AG04450 (cell line): ENCODE data around the gene SRPK3. TPM values are rescaled to one million over a fixed set of nuclear protein-coding genes. Genes with fewer than 3 reads are reported as not detected.

ENCODE experiments used
- CTCF ChIA-PET: fragments of 300-600, 350-600 bp; formaldehyde crosslinking; extraction: SDS; loops from one replicate; lab custom pipeline; 2022; ENCODE audit warnings: antibody characterized with exemption, inconsistent platforms; lab: Charles Lee
- POLR2A ChIA-PET: fragments of 350-600 bp; formaldehyde crosslinking; extraction: SDS; loops from one replicate; lab custom pipeline; 2021; ENCODE audit warnings: antibody characterized with exemption, inconsistent platforms; lab: Yijun Ruan, JAX
- DNase-seq: peaks from one replicate; pipeline ENCODE4 v3.0.0-alpha.2; 2011; ENCODE audit warnings: low read depth, low spot score
- H3K27ac ChIP-seq: one replicate; pipeline ENCODE4 v1.5.1; 2012; ENCODE audit warnings: low read depth, low read length, control low read depth
- H3K27me3 ChIP-seq: one replicate; pipeline ENCODE4 v1.6.0; 2012; ENCODE audit warnings: low read length; ENCODE audit not compliant: control insufficient read depth, insufficient read depth
- H3K4me3 ChIP-seq: 2 replicates; pipeline ENCODE4 v1.5.1; 2011; ENCODE audit warnings: mild to moderate bottlenecking, low read depth, low read length, control low read depth
- H3K9me3 ChIP-seq: 2 replicates; pipeline ENCODE4 v1.5.1; 2012; ENCODE audit warnings: low read length; ENCODE audit not compliant: control insufficient read depth, insufficient read depth
- CTCF ChIP-seq: IDR thresholded peaks from 2 replicates; pipeline ENCODE4 v1.5.1; 2011; ENCODE audit warnings: low read depth, low read length, control low read depth, inconsistent platforms
- polyA plus RNA-seq: library from polyadenylated mRNA; depleted of rRNA; stranded (reverse); fragments of >200 nt; gene quantifications from 2 replicates; pipeline ENCODE4 v1.2.3, GENCODE V29; 2011

SRPK3 gene
- polyA plus RNA-seq, 1 experiment = 0.27 TPM

DNA sequence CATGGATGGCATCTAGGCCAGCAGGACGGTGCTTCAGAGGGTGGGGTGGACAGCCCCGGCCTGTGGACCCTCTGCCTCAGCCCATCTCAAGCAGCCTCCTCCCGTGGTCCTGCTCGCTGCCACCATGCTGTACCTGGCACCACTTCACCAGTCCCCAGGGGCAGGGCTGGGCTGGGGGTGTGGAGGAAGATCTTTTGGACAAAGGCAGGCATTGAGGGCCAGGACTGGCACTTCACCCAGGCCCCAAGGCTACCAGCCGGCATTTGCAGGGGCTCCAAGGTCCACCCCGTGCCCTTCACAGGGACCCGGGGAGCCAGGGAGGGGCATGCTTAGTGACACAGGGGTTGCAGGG, 16.1 kb upstream of the SRPK3 start:
- H3K27me3 ChIP-seq = no peaks in the 10 kb centered on the region
- TF ChIP-seq CTCF = no peak
- H3K27ac ChIP-seq = no peak overlapping the region
- no peak for DNase-seq
- peak overlapping the region; percentile 59 for H3K4me3 ChIP-seq
- ChIA-PET POLR2A (no interaction called here), CTCF (interaction anchor here (0.6 to 2.5 kb wide), 5 partner anchors 9 to 186 kb away, joined by 3 to 33 read pairs (median 6); no protein-coding TSS in a partner anchor)
- H3K9me3 ChIP-seq = no peaks in the 10 kb centered on the region

DNA sequence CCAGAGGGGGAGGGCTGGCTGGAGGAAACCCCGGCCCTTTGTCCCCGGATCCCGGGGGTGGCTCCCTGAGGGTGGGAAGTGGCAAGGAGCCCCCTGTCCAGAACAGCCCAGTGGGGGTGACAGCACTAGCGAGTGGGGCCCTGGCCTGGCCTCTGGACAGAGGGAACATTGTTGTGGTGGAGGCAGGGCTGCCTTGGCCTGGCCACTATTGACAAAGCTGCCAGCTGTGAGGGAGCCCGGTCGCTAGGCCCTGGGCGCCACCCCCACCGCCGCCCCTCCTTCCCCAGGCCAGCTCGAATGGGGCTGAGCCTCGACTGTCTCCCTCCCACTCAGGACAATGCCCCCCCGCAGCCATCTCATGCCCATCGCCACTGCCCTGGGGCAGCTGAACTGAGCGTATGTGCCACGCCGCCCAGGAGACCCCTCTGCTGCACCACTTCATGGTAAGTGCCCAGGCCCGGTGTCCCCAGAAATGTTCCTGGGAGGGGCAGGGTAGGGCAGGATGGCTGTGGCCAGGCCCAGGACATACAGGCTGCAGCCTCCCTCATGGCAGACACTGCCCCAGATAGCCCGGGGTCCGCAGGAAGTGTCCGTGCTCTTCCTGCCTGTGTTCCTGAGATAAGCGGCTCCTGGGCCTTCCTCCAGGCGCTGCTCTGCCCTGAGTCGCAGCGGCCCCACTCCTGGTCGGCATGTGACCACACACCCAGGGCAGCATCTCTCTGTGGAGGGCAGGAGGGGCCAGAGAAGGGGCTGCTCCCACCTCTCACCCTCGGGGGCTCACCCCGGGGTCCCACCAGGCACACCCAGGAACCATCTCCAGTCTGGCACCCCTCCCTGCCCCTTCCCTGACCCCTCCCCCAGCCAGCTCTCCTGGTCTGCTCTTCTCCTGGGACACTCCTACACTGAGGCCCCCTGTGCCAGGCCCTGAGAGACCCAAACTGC, 15.4 kb upstream of the SRPK3 start:
- ChIA-PET POLR2A (interaction anchor here (0.7 to 1.4 kb wide), 5 partner anchors 16 to 202 kb away, joined by 3 to 5 read pairs (median 4); partner anchors contain the start of genes IDH3G, SRPK3 and SSR4), CTCF (interaction anchor here (0.6 to 2.2 kb wide), 4 partner anchors 145 to 183 kb away, joined by 3 to 7 read pairs (median 4); no protein-coding TSS in a partner anchor)
- DNase-seq = no peak
- Histone ChIP-seq H3K4me3 (peak overlapping the region; percentile 48), H3K9me3 (no peaks in the 10 kb centered on the region), H3K27me3 (no peaks in the 10 kb centered on the region), H3K27ac (peak overlapping the region; percentile 78)
- no peak for TF ChIP-seq CTCF

- peak; percentile 33 for DNase-seq
- TF ChIP-seq CTCF = no peak
- Histone ChIP-seq H3K27ac (peak overlapping the region; percentile 78), H3K27me3 (no peaks in the 10 kb centered on the region), H3K4me3 (peak overlapping the region; percentile 48), H3K9me3 (no peaks in the 10 kb centered on the region)
- POLR2A ChIA-PET = interaction anchor here (0.7 to 1.4 kb wide), 5 partner anchors 15 to 201 kb away, joined by 3 to 5 read pairs (median 4); partner anchors contain the start of genes IDH3G, SRPK3 and SSR4
- CTCF ChIA-PET = interaction anchor here (0.6 to 2.2 kb wide), 4 partner anchors 145 to 182 kb away, joined by 3 to 7 read pairs (median 4); no protein-coding TSS in a partner anchor
Measured at GRCh38 chrX:153766098-153766817, 14.6 kb upstream of the SRPK3 start.

DNA sequence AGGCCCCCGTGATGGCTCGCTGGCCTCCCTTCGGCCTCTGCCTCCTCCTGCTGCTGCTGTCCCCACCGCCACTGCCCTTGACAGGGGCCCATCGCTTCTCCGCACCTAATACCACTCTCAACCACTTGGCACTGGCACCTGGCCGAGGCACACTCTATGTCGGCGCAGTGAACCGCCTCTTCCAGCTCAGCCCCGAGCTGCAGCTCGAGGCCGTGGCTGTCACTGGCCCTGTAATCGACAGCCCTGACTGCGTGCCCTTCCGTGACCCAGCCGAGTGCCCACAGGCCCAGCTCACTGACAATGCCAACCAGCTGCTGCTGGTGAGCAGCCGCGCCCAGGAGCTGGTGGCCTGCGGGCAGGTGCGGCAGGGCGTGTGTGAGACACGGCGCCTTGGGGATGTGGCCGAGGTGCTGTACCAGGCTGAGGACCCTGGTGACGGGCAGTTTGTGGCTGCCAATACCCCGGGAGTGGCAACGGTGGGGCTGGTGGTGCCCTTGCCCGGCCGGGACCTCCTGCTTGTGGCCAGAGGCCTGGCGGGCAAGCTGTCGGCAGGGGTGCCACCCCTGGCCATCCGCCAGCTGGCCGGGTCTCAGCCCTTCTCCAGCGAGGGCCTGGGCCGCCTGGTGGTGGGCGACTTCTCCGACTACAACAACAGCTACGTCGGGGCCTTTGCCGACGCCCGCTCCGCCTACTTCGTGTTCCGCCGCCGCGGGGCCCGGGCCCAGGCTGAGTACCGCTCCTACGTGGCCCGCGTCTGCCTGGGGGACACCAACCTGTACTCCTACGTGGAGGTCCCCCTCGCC, 13.8 kb upstream of the SRPK3 start:
- no peaks in the 10 kb centered on the region for H3K27me3 ChIP-seq
- no peak overlapping the region for H3K27ac ChIP-seq
- CTCF ChIA-PET = interaction anchor here (1.2 to 2.2 kb wide), 2 partner anchors 180 to 181 kb away, joined by 3 to 7 read pairs; no protein-coding TSS in a partner anchor
- DNase-seq = no peak
- no peaks in the 10 kb centered on the region for H3K9me3 ChIP-seq
- no peak overlapping the region for H3K4me3 ChIP-seq
- no peak for TF ChIP-seq CTCF
- POLR2A ChIA-PET = interaction anchor here (1.2 to 1.4 kb wide), 2 partner anchors 15 to 27 kb away, joined by 4 to 5 read pairs; partner anchors contain the start of genes IDH3G and SSR4
